HepG2 (cell line): ENCODE results near the gene MYH9.

Experiments used
- CTCF ChIP-seq: sonication (generic); formaldehyde crosslinking; IDR thresholded peaks from 2 replicates; pipeline ENCODE4 v1.5.0; 2020; ENCODE audit warnings: mild to moderate bottlenecking, missing genetic modification reagents, moderate library complexity
- NCOR1 ChIP-seq: fragments of 200-600 bp; sonication (generic); IDR thresholded peaks from 2 replicates; pipeline ENCODE4 v1.7.0; 2017; ENCODE audit warnings: antibody characterized with exemption, low read length, borderline replicate concordance
- POLR2A ChIP-seq, 2 experiments: IDR thresholded peaks; 2 replicates each; pipeline ENCODE4 v1.6.1; 2011; ENCODE audit warnings: low read depth in 2 of 2, low read length in 2 of 2, mild to moderate bottlenecking in 1 of 2, moderate library complexity in 1 of 2; ENCODE audit not compliant: insufficient read depth in 1 of 2
- PREB ChIP-seq: sonication (generic); formaldehyde crosslinking; IDR thresholded peaks from 2 replicates; pipeline ENCODE4 v1.4.0; 2020; ENCODE audit warnings: missing genetic modification reagents
- TBP ChIP-seq: sonication (generic); formaldehyde crosslinking; IDR thresholded peaks from 2 replicates; pipeline ENCODE4 v1.5.0; 2020; ENCODE audit warnings: missing genetic modification reagents
- ZNF101 ChIP-seq: sonication (generic); formaldehyde crosslinking; IDR thresholded peaks from 2 replicates; pipeline ENCODE4 v1.4.0; 2020; ENCODE audit warnings: mild to moderate bottlenecking, low read depth, missing genetic modification reagents, borderline replicate concordance
- ZNF138 ChIP-seq: sonication (generic); formaldehyde crosslinking; IDR thresholded peaks from 2 replicates; pipeline ENCODE4 v1.5.0; 2020; ENCODE audit warnings: mild to moderate bottlenecking, low read depth, missing genetic modification reagents
- ZNF24 ChIP-seq: fragments of 450-650 bp; IDR thresholded peaks from 2 replicates; pipeline ENCODE4 v1.6.1; 2017; ENCODE audit warnings: antibody characterized with exemption, mild to moderate bottlenecking
- ZNF704 ChIP-seq: sonication (generic); formaldehyde crosslinking; IDR thresholded peaks from 2 replicates; pipeline ENCODE4 v1.8.1; 2023; ENCODE audit warnings: mild to moderate bottlenecking, inconsistent platforms, moderate library complexity, missing genetic modification reagents, borderline replicate concordance
- ZNF709 ChIP-seq: sonication (generic); formaldehyde crosslinking; IDR thresholded peaks from 2 replicates; pipeline ENCODE4 v1.5.0; 2020; ENCODE audit warnings: mild to moderate bottlenecking, missing genetic modification reagents

- TF ChIP-seq PREB (CRISPR knock-in tag) (no peak), ZNF101 (CRISPR knock-in tag) (no peak), POLR2A (IDR thresholded peaks at IDR 0.05; ENCODE audit: insufficient read depth in 1 of 2, low read depth in 2 of 2, low read length in 2 of 2) (no peak), CTCF (CRISPR knock-in tag) (no peak), ZNF138 (no peak), TBP (CRISPR knock-in tag) (no peak), ZNF704 (no peak), ZNF24 (no peak), NCOR1 (no peak), ZNF709 (CRISPR knock-in tag) (no peak)
Measured at GRCh38 chr22:36306227-36306626, 81.5 kb downstream of the MYH9 start.
